LNCaP clone FGC (cell line): ENCODE measurements around the gene GOSR1.
"Not testable (repeated sequence)": the region's sequence is repeated elsewhere in the genome, so short reads cannot be mapped to it uniquely, and the experiment has no call there.

ENCODE experiments used
- DNase-seq: peaks from one replicate; pipeline ENCODE4 v3.0.0-alpha.2; 2011; ENCODE audit warnings: low read depth
- H3K4me3 ChIP-seq: 2 replicates; pipeline ENCODE4 v1.5.1; 2011; ENCODE audit warnings: mild to moderate bottlenecking, low read depth, low read length, control low read depth
- TF ChIP-seq, protein P1 (sequence below): IDR thresholded peaks from 2 replicates; pipeline ENCODE4 v1.5.1; 2012; ENCODE audit warnings: mild to moderate bottlenecking; ENCODE audit not compliant: control insufficient read depth, insufficient read depth; ENCODE audit errors: extremely low read depth

The GOSR1 gene

DNA sequence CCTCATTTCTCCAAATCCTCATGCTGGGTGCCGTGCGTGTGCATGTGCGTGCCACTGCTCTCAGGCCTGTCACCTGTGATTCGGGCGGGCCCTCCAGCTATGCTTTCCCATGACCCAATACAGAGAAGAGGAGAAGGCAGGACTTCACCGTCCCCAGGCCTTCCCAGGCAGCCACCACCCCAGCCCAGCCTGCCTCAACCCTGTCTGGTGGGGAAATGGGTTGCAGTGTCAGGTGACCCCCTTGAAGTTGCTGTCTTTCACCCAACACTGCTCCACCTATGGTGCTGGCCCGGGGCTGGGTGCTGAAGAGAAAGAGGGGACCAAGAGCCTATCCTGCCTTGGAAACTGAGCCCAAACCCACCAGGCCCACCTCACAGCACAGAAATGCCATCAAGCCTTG, 94.7 kb downstream of the GOSR1 start:
- no peak overlapping the region for H3K4me3 ChIP-seq
- TF ChIP-seq, protein P1, sequence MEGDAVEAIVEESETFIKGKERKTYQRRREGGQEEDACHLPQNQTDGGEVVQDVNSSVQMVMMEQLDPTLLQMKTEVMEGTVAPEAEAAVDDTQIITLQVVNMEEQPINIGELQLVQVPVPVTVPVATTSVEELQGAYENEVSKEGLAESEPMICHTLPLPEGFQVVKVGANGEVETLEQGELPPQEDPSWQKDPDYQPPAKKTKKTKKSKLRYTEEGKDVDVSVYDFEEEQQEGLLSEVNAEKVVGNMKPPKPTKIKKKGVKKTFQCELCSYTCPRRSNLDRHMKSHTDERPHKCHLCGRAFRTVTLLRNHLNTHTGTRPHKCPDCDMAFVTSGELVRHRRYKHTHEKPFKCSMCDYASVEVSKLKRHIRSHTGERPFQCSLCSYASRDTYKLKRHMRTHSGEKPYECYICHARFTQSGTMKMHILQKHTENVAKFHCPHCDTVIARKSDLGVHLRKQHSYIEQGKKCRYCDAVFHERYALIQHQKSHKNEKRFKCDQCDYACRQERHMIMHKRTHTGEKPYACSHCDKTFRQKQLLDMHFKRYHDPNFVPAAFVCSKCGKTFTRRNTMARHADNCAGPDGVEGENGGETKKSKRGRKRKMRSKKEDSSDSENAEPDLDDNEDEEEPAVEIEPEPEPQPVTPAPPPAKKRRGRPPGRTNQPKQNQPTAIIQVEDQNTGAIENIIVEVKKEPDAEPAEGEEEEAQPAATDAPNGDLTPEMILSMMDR = no peak
- DNase-seq = no peak

DNA sequence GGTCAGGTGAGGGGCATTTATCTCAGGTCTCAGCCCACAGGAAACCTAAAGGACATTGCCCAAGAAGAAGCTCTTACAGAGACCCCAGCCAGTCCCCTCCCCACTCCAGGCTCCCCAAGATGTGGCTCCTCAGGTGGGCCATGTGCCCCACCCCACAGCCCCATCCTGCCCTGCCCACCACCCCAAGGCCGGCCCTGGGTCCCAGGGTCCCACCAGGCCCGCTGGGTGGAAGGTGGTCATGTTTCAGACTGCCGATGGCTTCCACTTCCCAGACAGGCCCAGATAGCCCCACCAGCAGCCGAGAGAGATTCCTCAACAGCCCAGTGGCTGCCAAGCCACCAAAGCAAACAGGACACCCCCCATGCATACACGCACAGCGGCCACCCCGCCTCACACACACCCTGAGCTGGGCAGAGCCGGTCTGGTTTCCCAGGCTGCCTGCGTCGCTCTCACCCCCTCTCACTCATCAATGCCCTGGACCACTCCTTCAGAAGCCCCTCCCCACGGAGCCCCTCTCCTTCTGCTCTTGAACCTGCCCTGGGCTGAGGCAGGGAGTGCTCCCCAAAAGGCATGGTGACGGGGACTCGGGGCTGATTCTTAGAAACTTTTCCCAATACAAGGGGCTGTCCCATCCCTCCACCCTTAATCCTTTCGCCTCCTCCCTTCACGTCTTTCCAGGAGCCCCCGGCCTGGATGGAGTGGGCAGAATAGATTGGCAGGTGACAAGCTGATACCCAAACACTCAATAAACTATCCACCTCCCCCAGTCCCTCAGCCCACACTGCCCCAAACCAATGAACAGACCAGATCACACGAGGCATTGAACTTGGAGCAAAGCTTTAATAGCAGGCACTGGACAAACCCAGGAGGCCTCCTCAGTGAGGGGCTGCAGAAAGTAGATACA, 95.7 kb downstream of the GOSR1 start:
- not testable (repeated sequence) for DNase-seq, H3K4me3 ChIP-seq

DNA sequence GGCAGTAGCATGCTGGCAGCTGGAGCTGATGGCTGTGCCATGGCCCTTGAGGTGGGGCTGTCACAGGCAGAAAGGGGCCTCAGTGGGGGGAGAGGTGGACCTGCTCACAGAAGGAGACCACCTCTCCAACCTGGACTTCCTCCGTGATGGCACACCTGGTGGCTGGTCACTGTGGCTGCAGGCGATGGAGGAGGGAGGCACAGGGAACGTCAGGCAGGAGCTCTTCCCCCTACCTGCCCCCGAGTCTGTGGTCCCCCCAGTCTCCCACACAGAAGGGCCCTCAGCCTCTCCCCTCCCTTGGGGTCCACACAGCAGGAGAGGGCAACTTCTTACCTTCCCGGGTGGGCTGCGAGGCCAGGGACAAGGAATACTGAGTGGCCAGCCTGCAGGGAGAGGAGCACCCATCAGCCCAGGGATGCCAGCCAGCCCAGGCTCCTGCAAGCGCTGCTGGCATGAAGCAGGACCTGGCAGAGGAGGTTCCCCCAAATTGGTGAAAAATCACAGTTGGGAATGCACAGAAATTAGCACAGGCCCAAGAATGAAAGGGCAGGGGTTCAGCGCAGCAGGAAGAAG, 96.5 kb downstream of the GOSR1 start:
- DNase-seq = no peak
- no peak overlapping the region for H3K4me3 ChIP-seq
- TF ChIP-seq, protein P1 = no peak

DNA sequence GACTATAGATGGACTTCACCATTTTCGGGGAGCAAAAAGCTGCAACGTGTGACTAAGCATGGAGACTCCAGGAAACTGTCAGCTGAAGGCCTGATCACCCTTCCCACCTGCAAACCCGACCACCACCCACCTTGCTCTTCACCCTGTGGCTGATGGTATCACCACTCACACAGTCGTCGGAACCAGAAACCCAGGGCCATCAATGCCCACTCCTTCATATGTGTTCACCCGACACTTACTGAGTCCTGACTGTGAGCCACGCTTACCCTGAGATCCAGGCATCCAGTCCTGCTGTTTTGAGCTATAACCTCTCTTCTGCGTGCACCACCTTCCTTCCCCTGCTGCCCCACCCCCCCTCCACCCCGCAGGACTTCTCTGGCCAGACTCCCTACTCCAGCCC, 97.1 kb downstream of the GOSR1 start:
- not testable (repeated sequence) for H3K4me3 ChIP-seq, DNase-seq

DNA sequence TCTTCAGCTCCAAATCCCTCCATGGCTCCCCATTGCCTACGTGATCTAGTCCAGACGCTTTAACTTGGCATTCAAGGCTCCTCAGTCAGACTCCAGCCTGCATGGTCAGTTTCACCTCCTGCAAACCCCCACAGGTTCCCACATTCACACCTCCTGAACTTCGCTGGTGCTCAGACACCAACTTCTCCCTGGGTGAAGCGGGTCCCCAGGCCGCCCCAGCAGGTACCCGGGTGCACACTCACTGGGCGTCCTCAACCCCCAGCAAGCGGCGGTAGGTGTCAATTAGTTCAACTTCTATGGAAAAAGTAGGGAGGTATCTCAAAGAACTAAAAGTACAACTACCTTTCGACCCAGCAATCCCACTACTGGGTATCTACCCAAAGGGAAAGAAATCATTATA, 97.6 kb downstream of the GOSR1 start:
- H3K4me3 ChIP-seq, DNase-seq: not testable (repeated sequence)

DNA sequence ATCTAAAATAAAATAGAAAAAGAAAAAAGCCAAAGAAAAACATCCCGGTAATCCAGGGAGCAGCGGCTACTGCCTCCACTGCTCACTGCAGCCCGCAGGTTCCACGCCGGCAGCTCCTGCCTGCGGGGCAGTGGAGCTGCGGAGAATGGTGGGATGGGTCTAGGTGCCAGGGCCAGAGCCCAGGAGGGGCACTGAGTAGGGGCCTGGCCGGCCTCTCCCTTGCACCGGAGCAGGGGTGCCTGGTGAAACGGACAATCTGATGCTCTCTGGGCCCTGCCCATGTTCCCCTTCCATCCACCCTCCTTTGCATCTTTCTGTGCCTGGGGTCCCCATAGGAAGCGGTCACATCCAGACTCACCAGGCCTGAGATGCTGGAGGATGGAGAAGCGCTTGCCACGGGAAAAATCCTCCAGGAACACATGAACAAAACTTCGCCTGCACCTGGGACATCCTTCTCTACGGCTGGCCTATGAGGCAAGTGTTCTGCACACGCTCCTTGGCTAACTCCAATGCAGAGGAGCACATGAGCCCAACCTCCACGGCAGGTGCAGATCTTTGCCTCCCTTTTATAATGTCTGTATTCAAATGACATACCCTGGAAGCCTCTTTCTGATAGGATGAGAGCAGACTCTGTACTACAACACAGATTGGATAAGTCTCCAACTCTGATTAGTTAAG, 98.6 kb downstream of the GOSR1 start:
- not testable (repeated sequence) for DNase-seq, H3K4me3 ChIP-seq

DNA sequence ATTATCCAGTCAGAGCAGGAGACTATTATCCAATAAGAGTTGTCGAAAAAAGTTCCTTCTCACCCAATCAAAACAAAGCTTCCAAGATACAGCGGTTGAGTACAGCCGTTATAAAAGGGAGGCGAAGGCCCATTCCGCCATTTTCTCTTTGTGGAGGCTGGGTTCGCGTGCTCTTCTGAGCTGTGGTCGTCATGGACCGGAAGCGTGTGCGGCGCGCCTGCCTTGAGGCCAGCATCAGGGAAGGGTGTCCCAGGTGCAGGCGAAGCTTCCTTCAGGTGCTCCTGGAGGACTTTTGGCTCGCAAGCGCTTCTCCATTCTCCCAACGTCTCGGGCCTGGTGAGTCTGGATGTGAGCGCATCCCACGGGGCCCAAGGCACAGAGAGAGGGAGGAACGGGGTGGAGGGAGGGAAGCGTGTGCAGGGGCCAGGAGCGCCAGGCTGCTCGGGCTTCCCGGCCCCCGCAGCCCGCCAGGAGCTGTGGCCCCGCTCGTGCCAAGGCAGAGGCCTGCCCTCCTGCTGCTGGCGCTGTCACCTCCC, 99.2 kb downstream of the GOSR1 start:
- TF ChIP-seq, protein P1 = no peak
- no peak for DNase-seq
- no peak overlapping the region for H3K4me3 ChIP-seq
